Right ventricle myocardium superior (tissue), 1 donor: ENCODE results near the gene ST6GALNAC1. TPM values are rescaled to one million over a fixed set of nuclear protein-coding genes. Genes with fewer than 3 reads are reported as not detected.

ENCODE experiments used
- ATAC-seq: fragments of 200-7000 bp; cut with Tn5 transposase; one replicate; pipeline ENCODE4 v1.9.1; 2020; ENCODE audit warnings: mild to moderate bottlenecking; ENCODE audit not compliant: poor library complexity
- DNase-seq: peaks from one replicate; pipeline ENCODE4 v3.0.0-alpha.2; 2020
- intact Hi-C: fragments of 100-400 bp; cut with DNase I; formaldehyde crosslinking; loops from one replicate; pipeline ENCODE4 v1.11.2; 2022
- total RNA-seq: library from RNA; stranded (reverse); fragmentation: NEBNext Ultra II Directional; extraction: Animal tissue kit (Norgen Biotek cat#: 25700); gene quantifications from one replicate; pipeline ENCODE4 v1.2.1, GENCODE V29; 2021
- donor health status: DM: no; HTN: yes; CAD: no; lungs with severe emphysema.

ST6GALNAC1 gene
- total RNA-seq, 1 donor from 2014 or later: 2.8 TPM

- ATAC-seq (no peak), DNase-seq (no peak)
- intact Hi-C loops: no loop called here
These were observed 34.8 kb upstream of the ST6GALNAC1 start for GRCh38 chr17:76678330-76678729.

- intact Hi-C loops: no loop called here
These were observed 33.8 kb upstream of the ST6GALNAC1 start for GRCh38 chr17:76677406-76677805.

DNA sequence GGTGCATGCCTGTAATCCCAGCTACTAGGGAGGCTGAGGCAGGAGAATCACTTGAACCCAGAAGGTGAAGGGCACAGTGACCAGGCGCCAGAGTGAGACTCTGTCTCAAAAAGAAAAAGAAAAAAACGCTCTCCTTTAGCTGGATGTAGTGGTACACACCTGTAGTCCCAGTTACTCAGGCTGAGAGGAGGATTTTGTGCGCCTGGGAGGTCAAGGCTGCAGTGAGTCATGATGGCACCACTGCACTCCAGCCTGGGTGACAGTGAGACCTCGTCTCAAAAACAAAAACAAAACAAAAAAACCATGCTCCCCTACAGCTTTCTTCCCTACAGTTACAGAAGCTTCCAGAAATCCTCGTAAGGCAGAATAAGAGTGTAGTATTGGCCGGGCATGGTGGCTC lies 33.1 kb upstream of the ST6GALNAC1 start:
- intact Hi-C loops: no loop called here
- DNase-seq (no peak), ATAC-seq (no peak)

More at GRCh38 chr17:76677406-76677805, 33.8 kb upstream of the ST6GALNAC1 start:
- DNase-seq (no peak), ATAC-seq (no peak)

DNA sequence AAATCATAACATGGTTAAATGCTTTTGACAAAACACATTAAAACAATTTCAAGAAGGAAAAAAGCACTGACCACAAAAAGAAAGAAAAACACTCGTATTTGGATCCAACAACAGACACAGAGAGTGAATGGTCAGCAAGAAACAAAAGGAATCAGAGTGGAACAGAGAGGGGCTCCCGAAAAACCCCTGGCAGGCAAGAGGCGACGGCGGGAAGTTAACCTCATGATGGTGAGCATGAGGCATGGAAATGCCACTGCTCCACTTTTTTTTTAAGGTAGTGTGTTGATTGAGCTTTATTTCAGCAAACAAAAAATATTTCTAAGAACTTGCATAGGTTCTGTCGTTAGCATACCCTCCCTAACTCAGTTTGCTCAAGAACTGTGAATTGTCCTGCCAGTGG lies 32.1 kb upstream of the ST6GALNAC1 start:
- intact Hi-C loops: no loop called here
- no peak for ATAC-seq
- no peak for DNase-seq

DNA sequence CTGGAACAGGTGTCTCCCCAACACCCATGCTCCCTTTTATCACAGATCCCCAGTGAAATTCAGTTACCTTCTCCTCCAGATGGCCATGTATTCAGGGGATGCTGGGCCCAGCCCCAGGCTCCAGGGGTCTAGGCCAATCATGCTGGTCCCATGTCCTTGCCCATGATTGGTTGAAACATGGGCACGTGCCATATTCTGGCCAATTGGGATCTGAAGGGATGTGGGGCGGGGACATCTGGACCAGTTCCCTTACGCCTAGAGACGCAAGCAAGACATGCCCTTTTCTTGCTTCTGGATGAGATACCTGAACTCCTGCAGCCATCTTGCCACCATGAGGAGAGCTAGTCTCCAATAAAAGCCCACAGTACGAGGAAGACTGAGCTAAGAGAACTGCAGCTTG lies 31.0 kb upstream of the ST6GALNAC1 start:
- intact Hi-C loops: no loop called here
- ATAC-seq: no peak
- DNase-seq: no peak

DNA sequence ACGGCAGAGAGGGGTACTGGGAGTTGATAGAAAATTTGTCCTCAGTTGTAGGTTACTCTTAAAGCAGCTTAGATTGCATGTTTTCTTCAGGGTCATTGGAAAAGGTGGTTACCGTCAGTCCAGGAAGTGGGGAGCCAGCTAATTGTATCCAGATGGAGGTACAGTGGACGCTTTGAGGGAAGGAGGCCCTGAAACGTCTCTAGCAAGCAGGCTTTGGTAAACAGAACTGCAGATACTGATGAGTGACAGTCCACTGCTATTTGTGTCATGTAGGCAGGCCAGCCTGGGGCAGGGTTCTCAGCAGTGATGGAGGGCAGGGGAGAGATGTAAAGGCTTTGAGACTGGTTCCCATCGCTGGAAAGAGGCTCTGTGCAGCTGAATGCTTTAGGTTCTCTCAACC lies 30.2 kb upstream of the ST6GALNAC1 start:
- intact Hi-C loops: no loop called here
- no peak for ATAC-seq
- no peak for DNase-seq

DNA sequence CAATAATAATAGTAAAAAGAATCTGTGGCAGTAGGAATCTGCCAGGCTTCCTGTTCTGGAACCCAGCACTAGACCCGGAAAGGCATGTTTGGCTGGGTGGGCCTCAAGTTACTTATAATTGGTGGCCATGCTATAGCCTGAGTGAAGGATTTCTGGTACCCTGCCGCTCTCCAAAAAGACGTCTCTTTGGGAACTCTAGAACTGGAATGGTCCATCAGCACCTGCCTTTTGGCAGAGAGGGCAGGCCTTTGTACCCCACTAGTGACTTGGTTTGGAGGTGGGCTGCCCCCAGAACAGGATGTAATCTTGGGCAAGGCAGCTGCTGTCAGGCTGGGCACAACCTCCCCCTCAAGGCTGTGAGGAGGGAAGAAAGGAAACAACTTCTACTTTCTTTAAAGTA lies 29.3 kb upstream of the ST6GALNAC1 start:
- DNase-seq: no peak
- intact Hi-C loops: no loop called here
- ATAC-seq: no peak

- no peak for DNase-seq
- no peak for ATAC-seq
- intact Hi-C loops: no loop called here
These were observed 28.8 kb upstream of the ST6GALNAC1 start for GRCh38 chr17:76672270-76672851.

- ATAC-seq (peak; percentile 2), DNase-seq (no peak)
- intact Hi-C loops: no loop called here
These were observed 28.3 kb upstream of the ST6GALNAC1 start for GRCh38 chr17:76671912-76672262.

- intact Hi-C loops: no loop called here
- peak; percentile 98 for ATAC-seq
- peak; percentile 100 for DNase-seq
These were observed 27.8 kb upstream of the ST6GALNAC1 start for GRCh38 chr17:76671123-76671911.

- intact Hi-C loops: no loop called here
- ATAC-seq (no peak), DNase-seq (no peak)
These were observed 27.2 kb upstream of the ST6GALNAC1 start for GRCh38 chr17:76670718-76671122.

- DNase-seq: no peak
- intact Hi-C loops: no loop called here
- no peak for ATAC-seq
These were observed 26.6 kb upstream of the ST6GALNAC1 start for GRCh38 chr17:76670020-76670717.

- intact Hi-C loops: no loop called here
- DNase-seq: no peak
These were observed 24.4 kb upstream of the ST6GALNAC1 start for GRCh38 chr17:76667786-76668453.

DNA sequence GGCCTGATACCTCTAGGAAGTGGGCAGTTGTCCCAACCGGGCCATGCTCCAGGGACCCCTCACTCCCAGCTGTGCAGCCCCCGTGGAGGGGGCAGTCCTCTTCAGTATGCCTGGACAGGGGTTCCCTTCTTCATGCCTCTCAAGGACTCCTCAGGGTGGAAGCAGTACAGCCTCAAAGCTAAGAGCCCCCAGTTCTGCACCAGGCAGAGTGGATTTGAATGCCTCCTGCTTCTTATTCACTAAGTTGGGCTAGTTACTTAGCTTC lies 23.9 kb upstream of the ST6GALNAC1 start:
- ATAC-seq: no peak
- DNase-seq: no peak
- intact Hi-C loops: no loop called here

More at GRCh38 chr17:76667786-76668453, 24.4 kb upstream of the ST6GALNAC1 start:
- no peak for ATAC-seq

DNA sequence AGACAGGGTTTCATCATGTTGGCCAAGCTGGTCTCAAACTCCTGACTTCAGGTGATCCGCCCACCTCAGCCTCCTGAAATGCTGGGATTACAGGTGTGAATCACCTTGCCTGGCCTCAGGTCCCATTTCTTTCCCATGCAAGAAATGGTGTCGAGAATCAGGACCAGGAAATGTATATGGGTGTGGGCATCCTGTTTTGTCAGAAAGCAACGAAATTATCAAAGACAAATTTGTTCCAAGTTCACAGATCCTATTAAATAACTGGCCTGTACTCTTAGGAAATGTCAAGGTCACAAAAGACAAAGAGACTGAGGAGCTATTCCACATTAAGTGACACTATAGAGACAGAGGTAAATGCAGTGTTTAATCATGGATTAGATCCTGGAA lies 17.1 kb upstream of the ST6GALNAC1 start:
- ATAC-seq (no peak), DNase-seq (no peak)
- intact Hi-C loops: no loop called here

DNA sequence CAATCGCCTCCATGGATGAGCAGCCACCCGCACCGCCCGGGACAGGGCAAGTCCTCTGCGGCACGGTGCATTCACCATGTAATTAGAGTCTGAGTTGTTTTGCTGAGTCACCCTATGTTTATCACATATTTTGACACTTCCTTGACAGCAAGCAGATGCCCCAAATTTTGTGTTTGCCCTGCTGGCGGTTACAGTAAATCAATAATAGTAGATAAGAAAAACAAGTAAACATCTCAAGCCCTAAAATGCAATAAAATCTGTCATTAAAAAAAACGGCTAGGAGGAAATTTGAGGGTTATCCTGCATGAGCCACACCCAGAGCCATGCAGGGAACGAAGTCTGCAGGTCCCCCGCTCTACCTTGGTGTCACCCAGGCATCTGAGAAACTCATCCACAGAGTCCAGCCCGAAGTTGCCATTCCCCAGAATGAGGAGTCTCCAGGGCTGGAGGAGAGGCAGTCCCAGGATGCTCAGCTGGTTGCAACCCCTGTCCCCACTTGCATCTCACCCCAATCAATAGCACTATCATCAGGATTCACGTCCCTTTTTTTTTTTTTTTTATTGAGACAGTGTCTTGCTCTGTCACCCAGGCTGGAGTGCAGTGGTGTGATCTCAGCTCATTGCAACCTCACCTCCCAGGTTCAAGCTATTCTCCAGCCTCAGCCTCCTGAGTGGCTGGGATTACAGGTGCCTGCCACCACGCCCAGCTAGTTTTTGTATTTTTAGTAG lies 16.5 kb upstream of the ST6GALNAC1 start:
- peak; percentile 53 for DNase-seq
- intact Hi-C loops: no loop called here
- ATAC-seq: peak; percentile 71

DNA sequence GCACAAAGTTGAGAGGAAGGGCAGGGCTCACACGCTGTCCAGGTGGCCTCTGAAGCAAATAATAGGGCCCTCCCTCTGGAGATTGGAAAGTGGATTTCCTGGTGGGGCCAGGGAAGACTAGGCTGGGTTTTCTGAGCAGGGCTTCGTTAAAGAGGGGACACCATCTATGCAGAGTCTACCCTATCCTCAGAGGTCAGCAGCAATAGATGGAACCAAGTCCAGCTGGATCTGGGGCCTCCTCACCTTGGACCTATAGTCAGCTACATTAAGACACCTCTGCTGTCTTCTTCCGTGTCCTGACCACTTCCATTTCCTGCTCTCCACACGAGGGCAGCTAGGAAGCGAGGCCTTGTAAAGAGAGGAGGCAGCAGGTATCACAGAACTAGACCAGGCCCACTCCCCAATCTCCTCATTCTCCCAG lies 14.7 kb upstream of the ST6GALNAC1 start:
- ATAC-seq (no peak), DNase-seq (no peak)
- intact Hi-C loops: no loop called here

DNA sequence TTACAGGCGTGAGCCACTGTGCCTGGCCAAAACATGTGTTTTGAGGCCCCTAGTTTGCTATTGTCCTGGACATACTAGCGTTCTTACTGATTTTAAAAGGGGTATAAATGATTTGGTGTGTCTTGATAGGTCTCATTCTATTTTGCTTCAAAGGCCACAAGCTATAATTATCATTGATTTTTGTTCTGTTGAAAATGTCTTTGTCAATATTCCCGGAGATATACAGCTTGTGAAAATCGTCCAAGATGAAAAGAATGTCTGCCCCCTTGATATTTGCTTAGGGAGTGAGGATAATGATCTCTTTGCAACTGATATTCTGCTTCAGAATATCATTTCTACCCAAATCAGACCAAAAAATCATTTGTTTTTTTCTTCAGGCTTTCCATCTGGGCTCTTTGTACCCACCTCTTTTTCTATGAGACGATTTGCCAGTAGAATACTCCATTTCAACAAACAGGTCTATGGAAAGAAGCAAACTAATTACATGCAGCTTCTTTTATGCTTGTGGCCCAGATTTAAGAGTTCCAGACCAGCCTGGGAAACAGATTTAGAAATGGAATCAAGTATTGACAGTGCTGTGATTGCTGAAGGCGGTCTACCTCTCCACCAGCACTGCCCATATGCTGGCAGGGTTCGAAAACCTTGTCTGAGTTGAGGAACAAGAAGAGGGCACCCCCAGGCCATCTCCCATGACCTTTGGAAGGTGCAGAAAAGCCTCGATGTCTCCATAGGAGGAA lies 14.1 kb upstream of the ST6GALNAC1 start:
- no peak for ATAC-seq
- intact Hi-C loops: no loop called here
- no peak for DNase-seq
